Lower leg skin (tissue), 4 donors: ENCODE data around the gene ZNF729. TPM values are rescaled to one million over a fixed set of nuclear protein-coding genes. Genes with fewer than 3 reads are reported as not detected.
"Not testable (repeated sequence)": the region's sequence is repeated elsewhere in the genome, so short reads cannot be mapped to it uniquely, and the experiment has no call there.

Experiments
- DNase-seq, 2 donors: peaks; one replicate each; pipeline ENCODE4 v3.0.0-alpha.2; 2019; ENCODE audit warnings: low spot score in 2 of 2
- H3K4me3 ChIP-seq: fragments of 200-600 bp; sonication (generic); 2 replicates; pipeline ENCODE4 v1.5.1; 2017; ENCODE audit warnings: mild to moderate bottlenecking, low read depth; ENCODE audit not compliant: poor library complexity, severe bottlenecking
- CTCF ChIP-seq, 3 donors: fragments of 450-650 bp; IDR thresholded peaks; one replicate each; pipeline ENCODE4 v1.5.1; 2016; ENCODE audit warnings: antibody characterized with exemption in 3 of 3, mild to moderate bottlenecking in 3 of 3, moderate library complexity in 2 of 3
- POLR2A ChIP-seq, 2 donors: fragments of 450-650 bp; IDR thresholded peaks; one replicate each; pipeline ENCODE4 v1.6.1; 2016 to 2017; ENCODE audit warnings: antibody characterized with exemption in 2 of 2, mild to moderate bottlenecking in 1 of 2, moderate library complexity in 1 of 2
- WGBS, 2 donors: methylation state at CpG; one replicate each; pipeline ENCODE4 v1.1.5; 2018; 5-methylcytosine and 5-hydroxymethylcytosine counted together
- intact Hi-C: fragments of 100-400 bp; cut with DNase I; formaldehyde crosslinking; loops from one replicate; pipeline ENCODE4 v1.15.0; 2023; ENCODE audit warnings: low total_unique reads
- total RNA-seq, 4 donors: library from RNA; depleted of rRNA; stranded (reverse); fragments of >200 nt; gene quantifications; one replicate each; pipeline ENCODE4 v1.1.0, GENCODE V29; 2016

ZNF729 gene
- total RNA-seq, 4 donors from 2014 or later = not detected

GRCh38 chr19:22263121-22263520, 23.1 kb upstream of the ZNF729 start:
- 86 to 92% methylated on average over 5 of the region's 5 CpGs for WGBS, 2 donors
- intact Hi-C loops = no loop called here
- TF ChIP-seq POLR2A (IDR thresholded peaks at IDR 0.05) = no peak
- TF ChIP-seq CTCF (IDR thresholded peaks at IDR 0.05) = no peak

GRCh38 chr19:22321554-22321953, 35.3 kb downstream of the ZNF729 start:
- DNase-seq, intact Hi-C loops, H3K4me3 ChIP-seq: not testable (repeated sequence)
- 97% methylated on average over 19 to 27 of the region's 27 CpGs for WGBS, 2 donors

More at GRCh38 chr19:22263121-22263520, 23.1 kb upstream of the ZNF729 start:
- H3K4me3 ChIP-seq = no peak overlapping the region
- no peak for DNase-seq

- 81 to 83% methylated on average over 4 of the region's 4 CpGs for WGBS, 2 donors
- intact Hi-C loops = no loop called here
- DNase-seq = peak in 1 of 2 donors; percentile 15
- H3K4me3 ChIP-seq = no peak overlapping the region
- TF ChIP-seq CTCF (IDR thresholded peaks at IDR 0.05) (no peak), POLR2A (IDR thresholded peaks at IDR 0.05) (no peak)
Observed at GRCh38 chr19:22326219-22326618, 40.0 kb downstream of the ZNF729 start.

GRCh38 chr19:22327321-22327720, 41.1 kb downstream of the ZNF729 start:
- DNase-seq = peak in 1 of 2 donors; percentile 54
- 77 to 90% methylated on average over 3 of the region's 3 CpGs for WGBS, 2 donors
- TF ChIP-seq CTCF (IDR thresholded peaks at IDR 0.05) = no peak
- TF ChIP-seq POLR2A (IDR thresholded peaks at IDR 0.05) = no peak
- H3K4me3 ChIP-seq = no peak overlapping the region
- intact Hi-C loops = no loop called here

- TF ChIP-seq POLR2A (IDR thresholded peaks at IDR 0.05) (no peak), CTCF (IDR thresholded peaks at IDR 0.05) (no peak)
- intact Hi-C loops = no loop called here
- 86% methylated on average over 3 of the region's 3 CpGs for whole genome bisulfite sequencing, 2 donors
- DNase-seq = no peak
- H3K4me3 ChIP-seq = no peak overlapping the region
Observed at GRCh38 chr19:22331521-22331920, 45.3 kb downstream of the ZNF729 start.

- intact Hi-C loops = no loop called here
- no peak for DNase-seq
- no peak overlapping the region for H3K4me3 ChIP-seq
- TF ChIP-seq POLR2A (IDR thresholded peaks at IDR 0.05) = no peak
- TF ChIP-seq CTCF (IDR thresholded peaks at IDR 0.05) = no peak
Observed at GRCh38 chr19:22332924-22333323, 46.7 kb downstream of the ZNF729 start.
